ENCODE results near the gene DCAF7.
A peak's percentile ranks its signal among the peaks of the same experiment; 100 is the strongest.

DCAF7 gene

DNA sequence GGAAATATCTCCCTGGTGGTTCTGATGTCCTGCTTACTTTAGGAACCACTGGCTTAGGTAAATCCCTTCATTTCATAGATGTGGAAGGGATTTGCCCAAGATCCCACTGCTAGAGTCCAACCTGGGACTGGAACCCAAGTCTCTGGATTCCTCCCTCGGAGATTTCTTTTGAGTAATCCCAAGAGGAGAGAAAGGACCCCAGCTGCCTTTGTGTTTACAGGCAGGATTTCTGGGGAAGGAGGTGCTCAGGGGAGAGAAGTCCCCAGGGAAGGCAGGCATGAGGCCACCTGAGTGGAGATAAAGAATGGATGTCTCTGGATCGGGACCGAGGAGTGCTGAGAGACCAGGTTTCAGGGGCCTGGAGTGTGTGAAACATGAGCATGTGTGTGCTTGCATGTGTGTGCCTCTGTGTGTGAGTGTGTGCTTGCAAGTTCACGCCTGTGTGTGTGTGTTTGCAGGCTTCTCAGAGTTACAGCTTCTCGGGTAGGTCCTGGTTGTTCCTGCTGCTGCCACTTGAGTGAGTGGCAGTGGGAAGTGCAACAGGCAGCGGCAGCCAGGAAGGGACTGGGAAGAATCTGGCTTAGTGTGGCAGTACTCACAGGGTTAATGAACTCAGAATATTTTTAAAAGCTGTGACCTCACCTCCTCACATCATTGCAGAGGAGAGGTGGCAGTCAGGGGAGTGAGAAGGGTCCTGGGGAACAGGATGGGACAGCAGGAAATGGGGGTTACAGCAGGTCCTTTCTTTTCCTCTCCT is 24.9 kb upstream of the DCAF7 start:
- DNase-seq = no peak

DNA sequence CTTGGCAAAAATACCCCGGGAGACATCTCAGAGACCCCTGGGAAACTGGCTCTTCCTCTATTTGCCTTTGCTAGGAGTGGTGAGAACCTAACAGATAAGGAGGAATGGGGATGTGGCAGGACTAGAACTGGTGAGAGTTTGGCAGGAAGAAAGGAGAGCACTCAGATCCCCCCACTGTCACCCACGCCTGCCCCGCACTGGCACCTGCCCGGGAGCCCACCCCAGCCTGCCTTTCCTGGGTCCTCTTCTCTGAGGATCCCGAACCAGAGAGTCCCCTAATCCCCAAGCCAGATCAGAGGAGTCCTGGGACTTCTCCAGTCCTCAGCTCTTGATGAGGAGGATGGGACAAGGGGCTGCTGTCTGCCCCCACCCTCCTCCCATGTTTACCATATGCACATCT is 23.4 kb upstream of the DCAF7 start:
- no peak for DNase-seq

- DNase-seq = no peak
Observed at GRCh38 chr17:63528183-63528582, 22.1 kb upstream of the DCAF7 start.

DNA sequence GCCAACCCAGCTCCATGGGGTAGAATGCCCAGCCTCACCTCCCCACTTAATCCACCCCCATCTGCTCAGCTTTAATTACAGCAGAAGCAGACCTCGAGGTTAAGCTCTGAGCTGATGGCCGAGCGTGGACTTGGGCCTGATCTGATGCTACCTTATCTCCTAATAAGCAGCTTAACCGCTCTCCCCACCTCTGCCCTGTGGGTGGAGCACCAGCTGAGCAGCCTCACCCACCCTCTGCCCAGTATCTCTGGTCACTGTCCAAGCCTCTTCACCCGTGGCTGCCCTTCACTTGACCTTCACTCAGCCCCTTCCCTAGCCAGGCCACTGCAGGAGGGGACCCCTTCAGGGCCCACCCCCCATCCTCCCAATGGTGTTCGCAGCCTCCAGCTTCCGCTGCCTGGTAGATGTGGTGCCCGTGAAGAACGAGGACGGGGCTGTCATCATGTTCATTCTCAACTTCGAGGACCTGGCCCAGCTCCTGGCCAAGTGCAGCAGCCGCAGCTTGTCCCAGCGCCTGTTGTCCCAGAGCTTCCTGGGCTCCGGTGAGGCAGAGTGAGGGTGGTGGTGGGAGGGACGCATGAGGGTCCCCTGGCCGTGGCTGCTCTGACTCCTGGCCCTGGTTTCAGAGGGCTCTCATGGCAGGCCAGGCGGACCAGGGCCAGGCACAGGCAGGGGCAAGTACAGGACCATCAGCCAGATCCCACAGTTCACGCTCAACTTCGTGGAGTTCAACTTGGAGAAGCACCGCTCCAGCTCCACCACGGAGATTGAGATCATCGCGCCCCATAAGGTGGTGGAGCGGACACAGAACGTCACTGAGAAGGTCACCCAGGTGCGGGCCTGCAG is 20.3 kb upstream of the DCAF7 start:
- no peak for DNase-seq

- DNase-seq = no peak
Observed at GRCh38 chr17:63530557-63531021, 19.7 kb upstream of the DCAF7 start.

GRCh38 chr17:63531022-63531965 is 19.0 kb upstream of the DCAF7 start:
- DNase-seq = peak; percentile 81

DNA sequence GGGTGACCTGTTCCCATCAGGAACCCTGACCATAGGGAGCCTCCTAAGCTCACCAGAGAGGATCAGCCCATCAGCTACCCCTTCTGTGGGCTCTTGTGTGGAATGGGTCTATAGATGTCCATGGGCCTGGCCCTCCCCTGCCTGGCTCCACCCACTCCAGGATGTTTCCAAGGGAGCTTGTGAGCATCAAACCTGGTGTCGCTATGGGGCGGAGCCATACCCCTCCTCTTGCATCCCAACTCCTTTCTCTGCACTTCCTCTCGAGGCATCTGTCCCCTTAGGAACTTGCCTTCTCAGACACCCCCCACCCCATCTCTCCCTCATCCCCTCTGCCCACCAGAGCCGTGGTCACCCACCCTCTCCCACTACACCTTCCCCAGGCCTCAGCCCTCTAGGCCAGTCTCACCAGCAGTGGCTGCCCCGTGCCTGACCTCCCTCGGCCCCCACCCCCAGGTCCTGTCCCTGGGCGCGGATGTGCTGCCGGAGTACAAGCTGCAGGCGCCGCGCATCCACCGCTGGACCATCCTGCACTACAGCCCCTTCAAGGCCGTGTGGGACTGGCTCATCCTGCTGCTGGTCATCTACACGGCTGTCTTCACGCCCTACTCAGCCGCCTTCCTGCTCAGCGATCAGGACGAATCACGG is 16.7 kb upstream of the DCAF7 start:
- no peak for DNase-seq

DNA sequence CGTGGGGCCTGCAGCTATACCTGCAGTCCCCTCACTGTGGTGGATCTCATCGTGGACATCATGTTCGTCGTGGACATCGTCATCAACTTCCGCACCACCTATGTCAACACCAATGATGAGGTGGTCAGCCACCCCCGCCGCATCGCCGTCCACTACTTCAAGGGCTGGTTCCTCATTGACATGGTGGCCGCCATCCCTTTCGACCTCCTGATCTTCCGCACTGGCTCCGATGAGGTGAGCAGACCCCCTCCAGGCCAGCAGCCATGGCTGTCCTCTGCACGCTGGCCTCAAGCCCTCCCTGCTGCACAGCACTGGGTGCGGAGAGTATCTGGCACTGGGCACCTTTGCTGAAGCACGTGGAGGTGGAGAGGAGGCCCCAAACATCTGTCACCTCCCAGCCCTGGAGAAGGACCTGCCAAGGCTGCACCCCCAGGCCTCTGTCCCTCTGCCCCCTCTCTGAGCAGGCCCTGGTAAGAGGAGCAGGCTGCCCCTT is 16.2 kb upstream of the DCAF7 start:
- no peak for DNase-seq

GRCh38 chr17:63534816-63535455 is 15.3 kb upstream of the DCAF7 start:
- no peak for DNase-seq

- DNase-seq = no peak
Observed at GRCh38 chr17:63535640-63536039, 14.6 kb upstream of the DCAF7 start.

- peak; percentile 66 for DNase-seq
Observed at GRCh38 chr17:63537001-63537400, 13.3 kb upstream of the DCAF7 start.

DNA sequence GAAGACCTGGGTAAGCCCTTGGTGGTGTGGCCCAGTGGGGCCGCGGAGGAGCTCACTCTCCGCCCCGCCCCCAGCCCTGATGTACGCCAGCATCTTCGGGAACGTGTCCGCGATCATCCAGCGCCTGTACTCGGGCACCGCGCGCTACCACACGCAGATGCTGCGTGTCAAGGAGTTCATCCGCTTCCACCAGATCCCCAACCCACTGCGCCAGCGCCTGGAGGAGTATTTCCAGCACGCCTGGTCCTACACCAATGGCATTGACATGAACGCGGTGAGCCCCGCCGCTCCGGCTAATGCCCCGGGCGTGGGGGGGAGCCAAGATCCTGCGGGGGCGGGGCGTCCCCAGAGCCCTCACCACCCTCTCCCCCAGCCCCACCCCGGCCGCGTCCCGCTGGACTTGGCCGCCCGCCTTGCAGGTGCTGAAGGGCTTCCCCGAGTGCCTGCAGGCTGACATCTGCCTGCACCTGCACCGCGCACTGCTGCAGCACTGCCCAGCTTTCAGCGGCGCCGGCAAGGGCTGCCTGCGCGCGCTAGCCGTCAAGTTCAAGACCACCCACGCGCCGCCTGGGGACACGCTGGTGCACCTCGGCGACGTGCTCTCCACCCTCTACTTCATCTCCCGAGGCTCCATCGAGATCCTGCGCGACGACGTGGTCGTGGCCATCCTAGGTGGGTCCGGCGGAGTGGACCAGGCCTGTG is 12.1 kb upstream of the DCAF7 start:
- no peak for DNase-seq

DNA sequence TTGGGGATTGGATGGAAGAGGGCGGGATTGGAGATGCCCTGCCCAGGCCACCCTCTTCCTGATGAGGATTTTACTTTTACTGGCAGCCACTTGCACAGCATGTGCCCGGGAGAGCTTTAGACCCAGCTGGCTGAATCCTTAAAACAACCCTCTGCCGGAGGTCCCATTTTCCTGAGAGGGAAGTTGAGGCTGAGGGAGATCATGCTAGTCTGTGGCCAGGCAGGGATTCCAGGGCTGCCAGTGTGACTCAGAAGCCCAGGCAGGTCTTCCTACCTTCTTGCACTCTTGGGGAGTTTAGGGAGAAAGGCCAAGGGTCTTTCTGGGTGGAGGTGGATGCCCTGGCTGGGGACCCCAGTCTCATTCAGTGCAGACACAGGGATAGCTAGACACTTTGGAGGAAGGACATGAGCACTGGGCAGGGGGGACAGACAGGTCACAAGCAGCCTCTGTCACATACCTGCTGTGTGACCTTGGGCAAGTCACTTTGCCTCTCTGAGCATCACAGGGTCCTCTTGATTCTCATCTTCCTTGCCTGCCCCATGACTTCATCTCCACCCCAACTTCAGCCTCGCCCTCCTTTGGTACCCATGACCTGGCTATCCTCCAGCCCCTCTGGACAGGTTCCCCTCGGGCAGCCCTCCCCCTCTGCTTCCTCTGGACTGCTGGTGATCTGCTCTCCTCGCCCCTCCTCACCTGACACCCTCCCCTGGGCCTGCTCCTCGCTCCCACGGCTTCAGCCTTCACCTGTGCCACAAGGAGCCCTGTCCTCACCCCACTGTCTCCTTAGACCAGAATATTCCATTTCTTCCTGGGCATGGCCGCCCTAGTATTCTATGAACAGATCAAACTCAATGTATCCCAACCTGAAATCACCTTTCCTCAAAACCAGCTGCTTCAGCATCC is 11.3 kb upstream of the DCAF7 start:
- no peak for DNase-seq

DNA sequence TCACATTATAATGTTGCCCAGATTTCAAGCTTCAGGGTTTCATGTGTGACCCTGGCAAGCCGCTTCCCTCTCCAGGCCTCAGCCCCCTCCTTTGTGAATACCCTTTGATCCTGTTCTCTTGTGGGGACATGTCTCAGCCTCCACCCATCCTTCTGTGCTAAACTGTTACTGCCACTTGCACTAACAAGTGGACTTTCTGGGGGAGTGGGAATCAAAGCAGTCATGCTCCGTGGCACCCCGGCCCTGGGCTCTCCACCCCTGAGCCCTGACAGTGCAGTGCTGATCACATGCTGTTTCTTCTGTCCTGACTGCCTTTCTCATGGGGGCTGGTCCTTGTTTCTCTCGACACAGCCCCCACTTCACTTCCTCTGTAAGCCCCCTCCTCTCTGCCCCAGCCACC is 9.7 kb upstream of the DCAF7 start:
- DNase-seq = no peak

- no peak for DNase-seq
Observed at GRCh38 chr17:63542218-63542545, 8.1 kb upstream of the DCAF7 start.

GRCh38 chr17:63542942-63543821 is 7.1 kb upstream of the DCAF7 start:
- no peak for DNase-seq

GRCh38 chr17:63543822-63544420 is 6.4 kb upstream of the DCAF7 start:
- DNase-seq = no peak

DNA sequence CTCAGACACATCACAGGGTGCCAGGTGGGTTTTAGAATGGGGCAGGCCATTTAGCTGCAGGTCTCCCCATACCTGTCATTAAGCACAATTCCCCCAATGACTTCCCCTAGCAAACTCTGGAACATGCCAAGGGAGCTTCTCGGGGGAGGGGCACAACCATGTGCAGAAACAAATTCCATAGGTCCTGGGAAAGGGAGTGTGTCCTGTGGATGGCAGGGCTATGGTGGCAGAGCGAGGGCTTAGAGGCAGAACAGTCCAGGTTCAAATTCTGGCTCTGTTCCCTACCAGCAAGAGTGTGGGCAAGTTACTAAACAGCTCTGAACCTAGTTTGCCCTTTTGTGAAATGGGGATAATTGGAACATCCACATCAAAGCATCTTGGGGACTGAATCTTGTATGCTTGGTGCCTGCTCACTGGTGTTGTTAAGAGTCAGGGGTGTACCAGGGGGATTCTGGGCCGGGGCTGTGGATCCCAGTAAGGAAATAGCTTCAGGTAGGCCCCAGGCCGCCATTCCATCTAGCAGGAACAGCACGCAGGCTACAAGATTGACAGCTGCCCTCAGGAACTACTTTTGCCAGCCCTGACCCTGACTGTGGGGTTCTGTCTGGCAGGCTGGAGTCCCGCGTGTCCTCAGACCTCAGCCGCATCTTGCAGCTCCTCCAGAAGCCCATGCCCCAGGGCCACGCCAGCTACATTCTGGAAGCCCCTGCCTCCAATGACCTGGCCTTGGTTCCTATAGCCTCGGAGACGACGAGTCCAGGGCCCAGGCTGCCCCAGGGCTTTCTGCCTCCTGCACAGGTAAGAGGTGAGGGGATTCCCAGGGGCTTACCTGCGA is 5.6 kb upstream of the DCAF7 start:
- no peak for DNase-seq
